Adrenal gland (tissue), 5 donors: ENCODE data around the gene ARL15.

Experiments
- CTCF ChIP-seq, 6 experiments: fragments of 450-650 bp in 4 of 6; fragments of 200-600 bp in 2 of 6; sonication (generic) in 1 of 6; IDR thresholded peaks; 1 replicate in 5 of 6; 2 replicates in 1 of 6; pipeline versions ENCODE4 v1.5.1 to v1.8.0; 2016 to 2021; ENCODE audit warnings: antibody characterized with exemption in 6 of 6, mild to moderate bottlenecking in 2 of 6, moderate library complexity in 1 of 6
- POLR2A ChIP-seq, 2 donors: fragments of 450-650 bp; IDR thresholded peaks; one replicate each; pipeline ENCODE4 v1.6.1; 2017; ENCODE audit warnings: antibody characterized with exemption in 2 of 2, mild to moderate bottlenecking in 2 of 2, moderate library complexity in 1 of 2
- donor health status: DM: no; HTN: no; CAD: no.

GRCh38 chr5:53940921-53941320 lies 369.5 kb downstream of the ARL15 start:
- no peak for TF ChIP-seq CTCF (IDR thresholded peaks at IDR 0.05)
- no peak for TF ChIP-seq POLR2A (IDR thresholded peaks at IDR 0.05)
